Transverse colon (tissue), 4 donors: ENCODE data around the gene SCLT1.

Experiments used
- EP300 ChIP-seq: sonication (generic); formaldehyde crosslinking; IDR thresholded peaks from one replicate; pipeline ENCODE4 v1.6.1; 2017; ENCODE audit warnings: antibody characterized with exemption, low read depth
- POLR2A ChIP-seq: fragments of 450-650 bp; IDR thresholded peaks from one replicate; pipeline ENCODE4 v1.6.1; 2016; ENCODE audit warnings: antibody characterized with exemption, mild to moderate bottlenecking, moderate library complexity
- POLR2AphosphoS5 ChIP-seq, 3 donors: sonication (generic); formaldehyde crosslinking; IDR thresholded peaks; one replicate each; pipeline ENCODE4 v1.6.1; 2016; ENCODE audit warnings: antibody characterized with exemption in 3 of 3
- TF ChIP-seq, protein P1 (sequence below), 5 experiments: fragments of 200-600 bp in 3 of 5; fragments of 450-650 bp in 2 of 5; sonication (generic) in 3 of 5; IDR thresholded peaks; 1 replicate in 2 of 5; 2 replicates in 3 of 5; pipeline ENCODE4 v1.5.1; 2016 to 2017; ENCODE audit warnings: antibody characterized with exemption in 5 of 5, inconsistent platforms in 3 of 5, mild to moderate bottlenecking in 2 of 5, moderate library complexity in 1 of 5

GRCh38 chr4:129109965-129110824 is 16.9 kb upstream of the SCLT1 start:
- TF ChIP-seq, protein P1, sequence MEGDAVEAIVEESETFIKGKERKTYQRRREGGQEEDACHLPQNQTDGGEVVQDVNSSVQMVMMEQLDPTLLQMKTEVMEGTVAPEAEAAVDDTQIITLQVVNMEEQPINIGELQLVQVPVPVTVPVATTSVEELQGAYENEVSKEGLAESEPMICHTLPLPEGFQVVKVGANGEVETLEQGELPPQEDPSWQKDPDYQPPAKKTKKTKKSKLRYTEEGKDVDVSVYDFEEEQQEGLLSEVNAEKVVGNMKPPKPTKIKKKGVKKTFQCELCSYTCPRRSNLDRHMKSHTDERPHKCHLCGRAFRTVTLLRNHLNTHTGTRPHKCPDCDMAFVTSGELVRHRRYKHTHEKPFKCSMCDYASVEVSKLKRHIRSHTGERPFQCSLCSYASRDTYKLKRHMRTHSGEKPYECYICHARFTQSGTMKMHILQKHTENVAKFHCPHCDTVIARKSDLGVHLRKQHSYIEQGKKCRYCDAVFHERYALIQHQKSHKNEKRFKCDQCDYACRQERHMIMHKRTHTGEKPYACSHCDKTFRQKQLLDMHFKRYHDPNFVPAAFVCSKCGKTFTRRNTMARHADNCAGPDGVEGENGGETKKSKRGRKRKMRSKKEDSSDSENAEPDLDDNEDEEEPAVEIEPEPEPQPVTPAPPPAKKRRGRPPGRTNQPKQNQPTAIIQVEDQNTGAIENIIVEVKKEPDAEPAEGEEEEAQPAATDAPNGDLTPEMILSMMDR (IDR thresholded peaks at IDR 0.05): no peak
- no peak for TF ChIP-seq POLR2A
- no peak for TF ChIP-seq POLR2AphosphoS5 (IDR thresholded peaks at IDR 0.05)
- no peak for TF ChIP-seq EP300
